Chondrocyte (in vitro differentiated cells): Measurements from ENCODE around the gene WDFY1. TPM values are rescaled to one million over a fixed set of nuclear protein-coding genes. Genes with fewer than 3 reads are reported as not detected.

Source experiments
- DNase-seq: peaks from one replicate; pipeline ENCODE4 v3.0.0; 2021; ENCODE audit warnings: mixed read lengths, low spot score
- H3K27ac Mint-ChIP-seq: one replicate; pipeline ENCODE4 v1.8.0; 2021; ENCODE audit warnings: mild to moderate bottlenecking, moderate library complexity, mixed read lengths; ENCODE audit not compliant: unreplicated experiment
- H3K27me3 Mint-ChIP-seq: 2 replicates; pipeline ENCODE4 v1.8.0; 2021; ENCODE audit warnings: low read depth, mixed read lengths
- H3K36me3 Mint-ChIP-seq: 2 replicates; pipeline ENCODE4 v1.8.0; 2021; ENCODE audit warnings: low read depth, mixed read lengths
- H3K4me1 Mint-ChIP-seq: 2 replicates; pipeline ENCODE4 v1.8.0; 2021; ENCODE audit warnings: low read depth, mild to moderate bottlenecking, mixed read lengths
- H3K4me3 Mint-ChIP-seq: one replicate; pipeline ENCODE4 v1.8.0; 2021; ENCODE audit warnings: mild to moderate bottlenecking, moderate library complexity, mixed read lengths; ENCODE audit not compliant: unreplicated experiment
- H3K9me3 Mint-ChIP-seq: 2 replicates; pipeline ENCODE4 v1.8.0; 2021; ENCODE audit warnings: low read depth, mixed read lengths
- total RNA-seq: library from RNA; stranded (reverse); gene quantifications from 3 replicates; pipeline ENCODE4 v1.2.1, GENCODE V29; 2021
- TF ChIP-seq, protein P1 (sequence below): fragments of 200-600 bp; sonication (generic); IDR thresholded peaks from 2 replicates; pipeline ENCODE4 v1.5.0; 2021; ENCODE audit warnings: antibody characterized with exemption, mild to moderate bottlenecking, moderate library complexity

WDFY1 gene
- total RNA-seq, 1 donor from 2014 or later: 61.3 TPM

DNA sequence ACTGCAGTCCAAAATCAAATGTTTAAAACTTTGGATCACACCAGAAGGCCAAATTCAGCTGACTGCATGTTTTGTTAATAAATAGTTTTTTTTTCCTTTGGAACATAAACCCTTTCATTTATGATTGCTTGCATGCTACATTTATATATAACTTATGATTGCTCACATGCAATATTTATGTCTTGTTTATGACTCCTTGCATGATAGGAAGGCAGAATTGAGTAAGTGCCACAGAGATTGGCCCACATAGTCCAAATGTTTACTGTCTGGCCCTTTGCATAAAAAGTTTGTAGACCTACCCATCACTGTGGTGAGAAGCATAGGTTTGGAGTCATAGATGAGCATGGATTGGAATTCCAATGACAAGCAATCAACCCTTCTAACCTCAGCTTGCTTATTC is 30.8 kb downstream of the WDFY1 start:
- H3K36me3 Mint-ChIP-seq: peaks cover 15% of the 10 kb centered on the region
- H3K4me3 Mint-ChIP-seq: no peak overlapping the region
- TF ChIP-seq, protein P1, sequence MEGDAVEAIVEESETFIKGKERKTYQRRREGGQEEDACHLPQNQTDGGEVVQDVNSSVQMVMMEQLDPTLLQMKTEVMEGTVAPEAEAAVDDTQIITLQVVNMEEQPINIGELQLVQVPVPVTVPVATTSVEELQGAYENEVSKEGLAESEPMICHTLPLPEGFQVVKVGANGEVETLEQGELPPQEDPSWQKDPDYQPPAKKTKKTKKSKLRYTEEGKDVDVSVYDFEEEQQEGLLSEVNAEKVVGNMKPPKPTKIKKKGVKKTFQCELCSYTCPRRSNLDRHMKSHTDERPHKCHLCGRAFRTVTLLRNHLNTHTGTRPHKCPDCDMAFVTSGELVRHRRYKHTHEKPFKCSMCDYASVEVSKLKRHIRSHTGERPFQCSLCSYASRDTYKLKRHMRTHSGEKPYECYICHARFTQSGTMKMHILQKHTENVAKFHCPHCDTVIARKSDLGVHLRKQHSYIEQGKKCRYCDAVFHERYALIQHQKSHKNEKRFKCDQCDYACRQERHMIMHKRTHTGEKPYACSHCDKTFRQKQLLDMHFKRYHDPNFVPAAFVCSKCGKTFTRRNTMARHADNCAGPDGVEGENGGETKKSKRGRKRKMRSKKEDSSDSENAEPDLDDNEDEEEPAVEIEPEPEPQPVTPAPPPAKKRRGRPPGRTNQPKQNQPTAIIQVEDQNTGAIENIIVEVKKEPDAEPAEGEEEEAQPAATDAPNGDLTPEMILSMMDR: no peak
- H3K4me1 Mint-ChIP-seq: peaks cover 18% of the 10 kb centered on the region
- no peak overlapping the region for H3K27ac Mint-ChIP-seq
- H3K9me3 Mint-ChIP-seq: no peaks in the 10 kb centered on the region
- DNase-seq: no peak
- no peaks in the 10 kb centered on the region for H3K27me3 Mint-ChIP-seq

DNA sequence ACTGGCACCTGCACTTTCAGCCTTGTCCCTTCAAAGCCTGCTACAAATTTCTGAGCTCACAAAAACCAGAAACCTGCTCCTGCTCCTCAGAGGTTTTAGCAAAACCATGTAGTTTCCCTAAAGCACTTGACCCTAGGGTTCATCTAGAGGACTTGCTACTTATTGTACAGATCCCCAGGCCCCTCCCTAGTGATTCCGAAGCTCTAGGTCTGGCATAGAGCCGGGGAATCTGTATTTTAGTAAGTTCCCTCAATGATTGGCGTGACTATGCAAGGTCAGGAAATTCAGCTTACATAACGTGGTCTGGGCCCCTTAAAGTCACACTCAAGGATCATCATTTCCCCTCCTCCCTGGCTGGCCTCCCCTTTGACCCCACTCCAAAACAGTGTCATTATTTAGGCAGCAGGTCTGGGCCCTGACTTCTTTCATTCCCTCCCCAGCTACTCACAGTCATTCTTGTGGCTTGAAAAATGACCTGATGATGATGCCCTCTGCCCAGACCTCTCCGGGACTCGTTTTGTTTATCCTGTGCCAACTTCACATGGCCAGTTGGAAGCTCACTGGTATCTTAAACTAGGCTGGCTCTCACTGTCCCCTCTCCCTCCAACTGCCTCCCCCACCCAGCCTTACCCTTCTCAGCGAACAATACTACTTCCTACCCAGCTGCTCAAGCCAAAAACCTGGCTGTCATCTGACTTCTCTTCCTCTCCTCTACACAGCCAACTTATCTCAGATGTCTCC is 36.0 kb downstream of the WDFY1 start:
- Mint-ChIP-seq H3K27me3 (no peaks in the 10 kb centered on the region), H3K4me1 (peaks cover 8% of the 10 kb centered on the region), H3K4me3 (no peak overlapping the region), H3K27ac (no peak overlapping the region), H3K9me3 (no peaks in the 10 kb centered on the region), H3K36me3 (peaks cover 10% of the 10 kb centered on the region)
- TF ChIP-seq, protein P1: no peak
- DNase-seq: no peak

DNA sequence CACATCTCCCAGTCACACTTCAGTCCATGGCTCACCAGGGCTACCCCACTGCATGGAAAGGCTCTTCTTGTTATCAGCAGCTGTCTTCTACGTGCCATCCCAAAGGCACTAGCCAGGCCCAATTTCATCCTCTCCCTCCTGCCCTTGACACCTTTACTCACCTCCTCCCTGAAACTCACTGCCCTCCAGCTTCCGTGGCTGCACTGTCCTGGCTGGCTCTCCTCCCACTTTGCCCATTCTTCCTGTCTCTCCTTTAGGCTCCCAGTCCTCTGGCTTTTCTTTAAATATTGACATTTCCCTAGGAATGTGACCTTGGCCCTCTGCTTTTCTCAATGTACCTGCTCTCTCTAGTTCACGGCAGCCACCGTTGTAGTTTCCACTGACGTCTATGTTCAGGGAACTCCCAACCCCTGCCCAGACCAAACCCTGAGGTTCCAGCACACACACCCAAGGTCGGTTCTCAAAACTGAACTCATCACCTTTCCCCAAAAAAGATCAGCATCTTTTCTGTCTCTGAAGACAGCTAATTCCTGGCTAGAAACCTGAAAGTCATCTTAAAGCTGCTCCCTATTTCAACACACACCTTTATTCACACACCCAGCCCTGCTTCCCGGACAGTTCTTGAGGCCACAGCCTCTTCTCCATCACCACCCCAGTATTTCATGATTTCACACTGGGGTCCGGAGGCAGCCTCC is 36.7 kb downstream of the WDFY1 start:
- TF ChIP-seq, protein P1: no peak
- Mint-ChIP-seq H3K4me1 (peaks cover 8% of the 10 kb centered on the region), H3K27ac (no peak overlapping the region), H3K36me3 (peaks cover 10% of the 10 kb centered on the region), H3K27me3 (no peaks in the 10 kb centered on the region), H3K4me3 (no peak overlapping the region), H3K9me3 (no peaks in the 10 kb centered on the region)
- no peak for DNase-seq

DNA sequence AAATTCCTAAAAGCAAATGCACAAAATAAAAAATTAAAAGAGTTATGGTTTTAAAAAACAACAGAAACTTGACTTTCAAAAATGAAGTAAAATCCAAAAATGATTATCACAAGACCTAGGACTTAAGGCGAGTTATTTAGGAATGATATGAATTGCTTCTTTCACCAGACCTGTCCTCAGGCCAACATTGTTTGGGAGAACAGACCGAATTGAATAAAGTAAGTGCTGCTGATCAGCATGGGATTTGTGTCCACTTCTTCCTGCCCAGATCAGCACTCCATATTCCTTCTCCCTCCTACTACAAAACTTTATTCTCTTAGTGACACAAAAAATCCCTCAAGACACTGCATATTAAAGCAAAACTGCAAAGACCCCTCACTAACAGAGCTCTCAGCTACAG is 39.1 kb downstream of the WDFY1 start:
- Mint-ChIP-seq H3K4me1 (peaks cover 8% of the 10 kb centered on the region), H3K4me3 (no peak overlapping the region), H3K27ac (no peak overlapping the region), H3K36me3 (peaks cover 6% of the 10 kb centered on the region), H3K9me3 (no peaks in the 10 kb centered on the region), H3K27me3 (no peaks in the 10 kb centered on the region)
- TF ChIP-seq, protein P1: no peak
- DNase-seq: no peak

DNA sequence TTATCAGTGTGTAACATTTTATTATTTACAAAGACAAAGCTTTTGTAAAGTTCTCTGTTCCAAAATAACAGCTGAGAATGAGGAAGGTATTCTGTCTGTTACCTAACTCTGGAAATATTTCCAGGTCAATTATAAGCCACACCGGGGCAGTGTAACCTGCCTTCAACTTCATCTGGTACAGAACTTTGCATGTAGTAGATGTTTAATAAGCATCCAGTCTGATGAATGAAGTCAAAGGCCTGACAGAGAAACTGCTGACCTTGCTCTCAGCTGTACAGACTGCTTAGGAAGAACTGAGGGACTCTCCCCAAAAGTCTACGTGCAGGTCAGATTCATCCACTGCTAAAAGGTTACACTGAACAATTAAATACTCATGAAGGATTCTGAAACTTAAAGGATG is 43.3 kb downstream of the WDFY1 start:
- Mint-ChIP-seq H3K27ac (no peak overlapping the region), H3K27me3 (no peaks in the 10 kb centered on the region), H3K9me3 (no peaks in the 10 kb centered on the region), H3K4me3 (no peak overlapping the region), H3K36me3 (peaks cover 24% of the 10 kb centered on the region), H3K4me1 (peaks cover 3% of the 10 kb centered on the region)
- TF ChIP-seq, protein P1: no peak
- DNase-seq: no peak
